Left renal cortex interstitium (tissue), 4 donors: ENCODE measurements around the gene CLDN10. TPM values are rescaled to one million over a fixed set of nuclear protein-coding genes. Genes with fewer than 3 reads are reported as not detected.
"Not testable (repeated sequence)": the region's sequence is repeated elsewhere in the genome, so short reads cannot be mapped to it uniquely, and the experiment has no call there.

ENCODE experiments used
- DNase-seq, 4 donors: peaks; one replicate each; pipeline ENCODE4 v3.0.0-alpha.2; 2013; ENCODE audit warnings: low read depth in 4 of 4, low spot score in 2 of 4, missing footprints in 1 of 4
- polyA plus RNA-seq, 4 donors: library from polyadenylated mRNA; unstranded; fragments of 120-200 nt; gene quantifications; one replicate each; pipeline ENCODE4 v1.2.1, GENCODE V29; 2013; ENCODE audit not compliant: insufficient read length in 4 of 4

Gene CLDN10
- polyA plus RNA-seq, 4 donors = 89.2 to 124 (median 112) TPM

DNA sequence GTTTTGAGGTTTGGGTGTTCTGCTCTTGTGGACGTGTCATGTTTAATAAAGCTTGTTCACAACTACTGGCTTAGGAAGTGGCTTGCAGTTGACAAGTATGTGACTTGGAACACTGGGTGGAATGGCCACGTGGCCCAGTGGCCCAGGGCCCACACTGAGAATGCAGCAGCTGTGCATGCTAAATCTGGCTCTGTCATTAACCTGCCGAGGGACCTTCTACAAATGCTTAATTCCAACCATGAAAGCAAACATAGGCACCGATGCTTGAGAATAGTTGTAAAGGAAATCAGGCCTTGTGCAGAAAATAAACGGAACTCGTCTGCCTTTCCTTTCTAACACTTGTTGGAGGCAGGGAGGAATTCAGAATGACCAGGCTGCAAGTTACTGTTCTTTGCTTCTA is 11.6 kb upstream of the CLDN10 start:
- DNase-seq = no peak

- DNase-seq = no peak
Measured at GRCh38 chr13:95541308-95541707, 11.2 kb upstream of the CLDN10 start.

GRCh38 chr13:95541911-95542474 is 10.5 kb upstream of the CLDN10 start:
- DNase-seq = no peak

DNA sequence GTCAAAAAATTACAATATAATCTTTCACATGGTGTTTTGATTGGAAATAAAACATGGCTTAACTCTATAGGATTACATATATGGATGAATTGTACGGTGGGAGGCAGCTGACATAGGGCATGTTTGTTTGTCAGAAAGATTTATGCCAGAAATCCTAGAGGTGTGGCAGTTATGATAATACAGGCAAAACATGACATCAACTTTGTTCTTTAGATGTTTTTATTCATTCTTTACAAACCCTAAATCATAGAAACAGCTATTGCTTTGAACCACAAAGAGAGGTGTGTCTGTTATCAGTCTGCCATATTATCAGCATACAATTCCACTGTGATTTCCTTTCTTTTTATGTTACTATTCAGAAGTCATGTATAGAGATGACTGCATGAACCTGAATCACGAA is 8.2 kb upstream of the CLDN10 start:
- DNase-seq = no peak

GRCh38 chr13:95546919-95547318 is 5.6 kb upstream of the CLDN10 start:
- DNase-seq = no peak

- no peak for DNase-seq
Measured at GRCh38 chr13:95547531-95548167, 4.9 kb upstream of the CLDN10 start.

GRCh38 chr13:95552208-95552538 is 347 bp upstream of the CLDN10 start:
- no peak for DNase-seq

DNA sequence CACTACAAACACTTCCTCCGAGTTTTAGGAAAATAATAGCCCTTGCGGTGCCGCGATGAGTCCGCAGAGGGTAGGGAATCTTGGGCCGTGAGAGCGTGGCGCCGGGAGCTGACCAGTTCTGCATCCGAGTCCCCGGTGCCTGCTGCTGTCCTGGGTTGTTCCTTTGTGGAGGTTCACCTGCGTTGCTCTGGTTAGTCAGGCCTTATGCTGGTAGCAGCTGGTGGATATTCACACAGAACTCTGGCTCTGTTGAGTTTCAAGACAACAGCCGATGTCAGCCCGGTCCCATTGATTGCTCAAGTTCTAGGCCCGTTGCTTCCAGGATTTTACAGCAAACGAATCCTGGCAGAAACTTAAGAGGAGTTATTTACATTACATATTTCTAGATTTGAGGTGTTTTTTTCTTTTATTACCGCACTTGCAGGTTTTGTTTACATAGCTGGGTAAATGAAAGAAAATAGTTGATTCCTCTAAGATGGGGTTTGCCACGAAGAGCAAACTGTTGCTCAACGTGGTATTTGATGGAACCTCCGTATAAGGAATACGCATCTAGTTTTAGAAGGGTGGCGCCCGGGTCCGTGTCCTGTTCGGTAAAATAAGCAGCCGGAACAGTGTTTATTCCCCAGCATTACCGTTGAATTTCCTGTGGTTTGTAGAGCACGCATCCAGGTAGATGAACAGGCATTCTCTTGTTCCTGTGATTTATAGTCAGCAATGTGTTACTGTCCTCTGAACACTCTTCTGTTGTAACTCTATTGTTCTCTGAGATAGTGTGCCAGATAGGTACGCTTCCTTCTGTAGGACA is 1.3 kb downstream of the CLDN10 start:
- DNase-seq = no peak

DNA sequence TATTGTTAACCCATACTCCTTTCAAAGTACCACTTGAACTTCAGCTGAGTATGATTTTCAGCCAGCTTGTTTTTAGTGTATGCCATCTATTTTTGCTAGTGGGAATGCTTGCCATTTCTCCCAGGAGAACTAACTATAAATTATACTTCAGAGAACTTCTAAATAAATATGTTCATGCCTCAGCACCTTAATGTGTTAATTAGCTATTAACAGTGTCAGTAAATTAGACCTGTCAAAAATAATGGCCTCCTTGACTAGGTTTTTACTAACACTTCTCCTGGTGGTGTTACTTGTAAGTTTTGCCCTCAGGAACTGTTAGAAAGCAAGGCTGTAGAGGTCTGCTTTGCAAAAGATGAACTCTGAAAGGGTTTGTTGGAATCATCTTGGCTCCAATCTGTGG is 4.5 kb downstream of the CLDN10 start:
- no peak for DNase-seq

DNA sequence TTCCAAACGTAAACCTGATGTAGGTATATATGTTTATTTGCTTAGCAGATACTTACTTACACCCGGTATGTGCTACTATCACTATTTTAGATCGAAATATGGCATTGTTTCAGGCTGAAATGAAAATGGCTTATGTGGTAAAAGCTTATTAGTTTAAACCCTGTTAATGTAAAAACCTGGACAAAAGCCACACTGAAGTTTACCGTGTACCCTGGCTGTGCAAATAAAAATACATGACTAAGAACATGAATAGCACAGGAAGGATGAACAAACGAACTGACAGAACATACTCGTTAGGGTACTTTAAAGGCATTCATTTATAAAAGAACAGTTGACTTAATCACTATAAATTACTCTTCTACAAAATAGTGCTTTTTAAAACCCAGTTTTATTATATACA is 6.6 kb downstream of the CLDN10 start:
- no peak for DNase-seq

DNA sequence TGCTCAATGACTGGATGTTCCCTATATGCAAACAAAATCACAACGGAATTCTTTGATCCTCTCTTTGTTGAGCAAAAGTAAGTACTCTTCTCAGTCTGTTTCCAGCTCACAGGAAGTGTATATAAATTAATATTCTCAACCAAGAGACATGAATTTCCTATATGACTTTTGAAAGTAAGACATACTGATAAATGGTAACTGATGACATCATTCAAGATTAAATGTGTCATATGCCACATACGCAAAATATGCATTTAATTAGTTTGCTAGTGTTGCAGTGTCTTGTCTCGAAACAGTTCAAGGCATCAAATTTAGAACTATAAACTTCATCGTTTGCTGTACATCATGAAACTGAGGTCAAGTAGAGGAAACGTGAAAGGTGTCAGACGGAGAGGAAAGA is 7.9 kb downstream of the CLDN10 start:
- no peak for DNase-seq

- DNase-seq = no peak
Measured at GRCh38 chr13:95564091-95564490, 11.6 kb downstream of the CLDN10 start.

DNA sequence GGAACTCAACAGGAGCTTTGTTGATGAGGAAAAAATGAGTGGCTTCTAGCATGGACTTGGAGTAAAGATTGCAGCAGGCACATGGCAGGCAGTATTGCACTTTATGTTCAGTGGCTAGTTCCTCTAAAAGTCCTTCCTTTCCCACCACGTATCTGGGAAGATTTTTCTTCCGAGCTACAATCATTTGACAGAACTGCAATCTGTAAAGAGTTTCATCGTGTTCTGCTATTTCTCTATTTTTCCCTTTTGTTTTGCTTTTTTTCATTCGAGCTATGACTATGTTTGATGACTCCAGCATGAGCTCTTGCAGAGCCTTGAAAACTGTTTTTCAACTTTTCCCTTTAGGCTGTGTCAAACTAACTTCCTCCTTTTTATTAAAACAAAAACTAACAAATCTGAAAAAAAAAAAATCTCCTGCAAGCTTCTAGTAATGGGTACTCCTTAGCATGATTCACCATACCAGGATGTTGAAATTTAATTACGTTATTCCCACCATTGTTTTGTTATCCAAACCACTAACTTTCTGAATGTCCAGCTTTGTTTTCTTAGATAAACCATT is 12.3 kb downstream of the CLDN10 start:
- DNase-seq = no peak

GRCh38 chr13:95565758-95566157 is 13.2 kb downstream of the CLDN10 start:
- DNase-seq = not testable (repeated sequence)

- no peak for DNase-seq
Measured at GRCh38 chr13:95568131-95568530, 15.6 kb downstream of the CLDN10 start.

DNA sequence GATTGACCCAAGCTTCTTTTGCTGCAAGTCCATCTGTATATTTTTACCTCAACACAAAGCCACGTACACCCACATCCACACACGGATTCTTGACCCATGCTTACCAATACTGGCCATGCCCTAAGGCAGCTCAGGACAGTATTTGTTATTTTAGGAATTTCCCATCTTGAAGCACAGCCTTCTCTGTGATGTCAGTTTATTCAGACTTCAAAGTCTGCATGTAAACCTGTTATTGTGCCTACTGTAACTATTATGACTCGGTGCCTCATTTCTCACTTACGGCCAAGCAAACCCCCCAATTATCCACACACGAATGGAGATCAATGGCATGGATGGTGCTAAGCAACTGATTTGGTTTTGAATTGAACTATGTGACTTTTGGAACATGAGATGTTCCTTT is 17.5 kb downstream of the CLDN10 start:
- no peak for DNase-seq

DNA sequence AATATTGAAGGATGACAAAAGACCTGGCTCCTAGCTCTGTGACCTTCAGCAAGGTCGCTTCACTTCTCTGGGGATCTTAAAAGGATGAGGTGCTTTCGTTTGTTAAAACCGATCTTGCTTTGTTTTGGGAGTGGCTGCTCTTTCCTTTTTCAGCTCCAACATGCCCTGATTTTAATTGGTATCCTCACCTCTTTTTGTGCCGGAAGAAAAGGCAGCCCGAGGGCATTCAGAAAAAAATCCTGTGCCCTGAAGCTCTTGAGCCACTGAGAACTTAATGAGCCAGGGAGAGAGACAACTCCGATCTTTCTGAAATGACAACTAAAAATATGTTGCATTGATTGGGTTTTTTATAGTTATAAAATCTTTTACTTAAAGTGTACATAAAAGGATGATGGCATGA is 19.4 kb downstream of the CLDN10 start:
- no peak for DNase-seq

DNA sequence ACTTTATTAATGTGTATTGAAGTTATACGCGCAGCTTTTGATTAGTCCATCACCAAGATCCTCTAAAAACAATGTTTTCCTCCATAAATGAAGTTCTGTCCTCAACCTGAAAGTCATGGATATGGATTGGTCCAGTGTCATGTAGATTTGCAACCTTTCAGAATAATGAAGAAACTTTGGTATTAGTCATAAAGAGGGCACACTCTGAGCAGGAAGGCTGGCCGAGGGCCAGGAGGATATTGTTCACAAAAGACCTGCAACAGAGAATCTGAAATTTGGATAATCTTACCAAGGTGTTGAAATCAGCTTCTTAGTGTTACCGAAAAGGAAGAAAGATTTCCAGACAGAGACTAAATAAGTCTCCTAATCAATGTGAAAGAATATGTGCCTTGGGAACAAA is 20.7 kb downstream of the CLDN10 start:
- no peak for DNase-seq

GRCh38 chr13:95579303-95579702 is 26.8 kb downstream of the CLDN10 start:
- DNase-seq = no peak

DNA sequence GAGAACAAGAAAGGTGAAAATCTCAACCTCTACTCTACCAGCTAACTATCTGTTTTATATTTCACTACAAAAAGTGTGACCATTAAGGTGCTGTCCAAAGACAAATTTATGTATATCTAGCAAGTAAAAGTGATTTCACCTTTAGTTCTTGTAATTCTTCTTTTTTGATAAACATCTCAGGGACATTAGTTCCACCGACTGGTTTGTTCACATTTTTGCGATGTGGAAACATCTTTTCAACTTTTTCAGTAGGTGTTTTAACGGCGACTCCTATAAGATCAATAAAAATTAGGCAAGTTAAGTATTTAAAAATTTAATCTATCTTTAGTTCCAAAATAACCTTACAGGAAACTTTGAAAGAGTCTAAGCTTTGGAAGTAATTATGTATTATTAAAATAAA is 33.3 kb downstream of the CLDN10 start:
- DNase-seq = no peak

DNA sequence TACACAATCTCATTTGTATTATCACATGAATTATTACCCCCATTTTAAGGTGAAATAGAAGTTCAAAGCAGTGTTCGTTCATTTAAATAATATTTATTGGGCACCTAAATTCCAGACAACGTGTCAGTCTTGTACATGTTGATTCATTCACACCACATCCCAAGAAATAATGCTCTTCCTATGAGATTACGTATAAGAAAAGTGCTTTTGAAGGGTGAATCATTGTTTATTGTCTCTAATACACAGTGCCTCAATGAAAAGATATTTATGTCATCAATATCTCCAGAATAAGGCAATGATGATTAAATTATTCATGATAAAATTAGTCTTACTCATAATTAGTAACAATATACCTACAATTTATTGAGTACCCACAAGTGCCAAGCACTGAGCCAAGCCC is 35.6 kb downstream of the CLDN10 start:
- DNase-seq = no peak

DNA sequence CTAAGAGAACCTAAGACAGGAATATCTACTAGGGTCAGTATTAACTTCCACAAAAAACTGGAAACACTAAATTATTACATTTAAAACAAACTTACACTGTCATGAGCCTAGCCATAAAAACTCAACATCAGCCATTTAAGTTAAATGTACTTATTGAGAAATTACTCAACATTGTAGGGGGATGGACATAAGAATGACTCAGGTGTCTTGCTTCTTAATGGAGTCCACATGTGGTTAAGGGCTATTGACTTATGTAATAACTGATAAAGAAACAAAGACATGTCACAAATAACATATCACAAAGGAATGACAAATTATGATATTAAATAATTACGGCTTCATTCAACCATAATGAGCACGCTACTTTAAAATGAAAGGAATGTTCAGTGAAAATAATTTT is 36.2 kb downstream of the CLDN10 start:
- DNase-seq = no peak
